Upper lobe of right lung (tissue), 1 donor: ENCODE measurements around the gene NCAPD3. TPM values are rescaled to one million over a fixed set of nuclear protein-coding genes. Genes with fewer than 3 reads are reported as not detected.
"Not testable (repeated sequence)": the region's sequence is repeated elsewhere in the genome, so short reads cannot be mapped to it uniquely, and the experiment has no call there.

Experiments
- ATAC-seq: fragments of 200-7000 bp; cut with Tn5 transposase; one replicate; pipeline ENCODE4 v1.9.1; 2020; ENCODE audit warnings: mild to moderate bottlenecking, moderate library complexity
- DNase-seq: peaks from one replicate; pipeline ENCODE4 v3.0.0-alpha.2; 2020
- H3K27ac ChIP-seq: fragments of 200-600 bp; one replicate; pipeline ENCODE4 v1.8.0; 2022
- H3K27me3 ChIP-seq: fragments of 200-600 bp; one replicate; pipeline ENCODE4 v1.8.0; 2022; ENCODE audit warnings: mild to moderate bottlenecking
- H3K36me3 ChIP-seq: fragments of 200-600 bp; one replicate; pipeline ENCODE4 v1.8.0; 2022
- H3K4me1 ChIP-seq: fragments of 200-600 bp; one replicate; pipeline ENCODE4 v1.8.0; 2022
- H3K4me3 ChIP-seq: fragments of 200-600 bp; one replicate; pipeline ENCODE4 v1.8.0; 2022; ENCODE audit warnings: mild to moderate bottlenecking
- H3K9me3 ChIP-seq: fragments of 200-600 bp; one replicate; pipeline ENCODE4 v1.8.0; 2022
- intact Hi-C: fragments of 100-400 bp; cut with DNase I; formaldehyde crosslinking; loops from one replicate; pipeline ENCODE4 v1.11.0; 2022
- total RNA-seq: library from RNA; stranded (reverse); fragmentation: NEBNext Ultra II Directional; extraction: Animal tissue kit (Norgen Biotek cat#: 25700); gene quantifications from one replicate; pipeline ENCODE4 v1.2.1, GENCODE V29; 2021
- TF ChIP-seq, protein P1 (sequence below): fragments of 200-600 bp; IDR thresholded peaks from one replicate; pipeline ENCODE4 v1.8.0; 2022; ENCODE audit warnings: antibody characterized with exemption
- donor health status: DM: no; HTN: yes; CAD: no; lungs with severe emphysema.

The NCAPD3 gene
- total RNA-seq, 1 donor from 2014 or later: 17.3 TPM

DNA sequence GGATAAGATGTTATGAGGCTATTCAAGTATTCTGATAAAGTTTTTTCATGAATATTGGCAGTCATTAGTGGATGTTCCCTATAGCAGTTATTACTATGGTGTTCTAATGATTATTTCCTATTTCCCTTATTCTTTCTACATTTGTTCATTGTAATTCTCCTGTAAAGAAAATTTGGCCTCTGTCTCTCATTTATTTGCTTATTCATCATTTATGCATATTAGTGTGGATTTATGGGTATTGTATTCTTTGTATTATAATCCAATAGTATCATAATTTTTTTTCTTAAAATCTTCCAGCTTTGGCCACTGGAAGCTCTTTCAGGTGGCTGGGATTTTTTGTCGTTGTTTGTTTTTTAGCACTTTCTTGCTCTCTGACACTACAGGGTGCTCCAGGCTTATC, 107.6 kb downstream of the NCAPD3 start:
- H3K4me3 ChIP-seq: no peak overlapping the region
- no peaks in the 10 kb centered on the region for H3K36me3 ChIP-seq
- peaks cover 8% of the 10 kb centered on the region for H3K4me1 ChIP-seq
- TF ChIP-seq, protein P1, sequence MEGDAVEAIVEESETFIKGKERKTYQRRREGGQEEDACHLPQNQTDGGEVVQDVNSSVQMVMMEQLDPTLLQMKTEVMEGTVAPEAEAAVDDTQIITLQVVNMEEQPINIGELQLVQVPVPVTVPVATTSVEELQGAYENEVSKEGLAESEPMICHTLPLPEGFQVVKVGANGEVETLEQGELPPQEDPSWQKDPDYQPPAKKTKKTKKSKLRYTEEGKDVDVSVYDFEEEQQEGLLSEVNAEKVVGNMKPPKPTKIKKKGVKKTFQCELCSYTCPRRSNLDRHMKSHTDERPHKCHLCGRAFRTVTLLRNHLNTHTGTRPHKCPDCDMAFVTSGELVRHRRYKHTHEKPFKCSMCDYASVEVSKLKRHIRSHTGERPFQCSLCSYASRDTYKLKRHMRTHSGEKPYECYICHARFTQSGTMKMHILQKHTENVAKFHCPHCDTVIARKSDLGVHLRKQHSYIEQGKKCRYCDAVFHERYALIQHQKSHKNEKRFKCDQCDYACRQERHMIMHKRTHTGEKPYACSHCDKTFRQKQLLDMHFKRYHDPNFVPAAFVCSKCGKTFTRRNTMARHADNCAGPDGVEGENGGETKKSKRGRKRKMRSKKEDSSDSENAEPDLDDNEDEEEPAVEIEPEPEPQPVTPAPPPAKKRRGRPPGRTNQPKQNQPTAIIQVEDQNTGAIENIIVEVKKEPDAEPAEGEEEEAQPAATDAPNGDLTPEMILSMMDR: no peak
- intact Hi-C loops: no loop called here
- no peaks in the 10 kb centered on the region for H3K9me3 ChIP-seq
- H3K27ac ChIP-seq: no peak overlapping the region
- ATAC-seq (no peak), DNase-seq (no peak)
- H3K27me3 ChIP-seq: peaks cover 3% of the 10 kb centered on the region

DNA sequence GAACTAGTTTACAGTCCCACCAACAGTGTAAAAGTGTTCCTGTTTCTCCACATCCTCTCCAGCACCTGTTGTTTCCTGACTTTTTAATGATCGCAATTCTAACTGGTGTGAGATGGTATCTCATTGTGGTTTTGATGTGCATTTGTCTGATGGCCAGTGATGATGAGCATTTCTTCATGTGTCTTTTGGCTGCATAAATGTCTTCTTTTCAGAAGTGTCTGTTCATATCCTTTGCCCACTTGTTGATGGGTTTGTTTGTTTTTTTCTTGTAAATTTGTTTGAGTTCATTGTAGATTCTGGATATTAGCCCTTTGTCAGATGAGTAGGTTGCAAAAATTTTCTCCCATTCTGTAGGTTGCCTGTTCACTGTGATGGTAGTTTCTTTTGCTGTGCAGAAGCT, 110.0 kb downstream of the NCAPD3 start:
- H3K4me3 ChIP-seq, H3K27me3 ChIP-seq, H3K36me3 ChIP-seq, H3K27ac ChIP-seq, H3K4me1 ChIP-seq, intact Hi-C loops, ATAC-seq, DNase-seq, H3K9me3 ChIP-seq: not testable (repeated sequence)

DNA sequence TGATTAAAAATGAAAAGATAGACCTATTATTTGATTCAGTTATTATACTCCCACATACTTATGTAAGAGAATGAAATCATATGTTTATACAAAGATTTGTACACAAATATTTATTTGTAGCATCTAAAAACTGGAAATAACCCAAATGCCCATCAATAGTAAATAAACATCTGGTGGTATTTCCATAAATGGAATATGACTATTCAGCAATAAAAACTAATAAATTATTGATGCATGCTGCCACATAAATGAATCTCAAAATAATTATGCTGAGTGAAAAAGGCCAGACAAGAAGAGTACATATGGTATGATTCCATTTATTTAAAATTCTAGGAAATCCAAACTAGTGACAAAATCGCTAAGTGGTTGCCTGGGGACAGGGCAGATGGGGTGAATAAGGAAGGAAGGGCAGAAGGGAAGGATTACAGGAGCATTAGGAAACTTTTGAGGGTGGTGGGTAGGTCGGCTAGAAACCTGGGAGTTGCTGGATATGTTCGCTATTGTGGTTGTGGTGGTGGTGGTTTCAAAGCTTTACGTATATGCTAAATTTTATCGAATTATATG, 113.4 kb downstream of the NCAPD3 start:
- ATAC-seq: no peak

More for the DNA sequence above, 113.4 kb downstream of the NCAPD3 start:
- no peak for DNase-seq
- H3K36me3 ChIP-seq: no peaks in the 10 kb centered on the region
- no peaks in the 10 kb centered on the region for H3K27me3 ChIP-seq
- peaks cover 14% of the 10 kb centered on the region for H3K9me3 ChIP-seq
- TF ChIP-seq, protein P1: no peak
- no peak overlapping the region for H3K4me3 ChIP-seq
- intact Hi-C loops: no loop called here
- H3K27ac ChIP-seq: no peak overlapping the region
- no peaks in the 10 kb centered on the region for H3K4me1 ChIP-seq

Other genes starting within 250 kb of the NCAPD3 start
- gene JAM3, start 154.9 kb downstream of the NCAPD3 start, total RNA-seq: 26.9 TPM
- 37.2 TPM for gene VPS26B, start 704 bp upstream of the NCAPD3 start, total RNA-seq
- 33.8 TPM for gene THYN1, start 29.4 kb upstream of the NCAPD3 start, total RNA-seq
- 44.8 TPM for gene ACAD8, start 29.6 kb upstream of the NCAPD3 start, total RNA-seq
- 0.43 TPM for gene GLB1L3, start 52.4 kb upstream of the NCAPD3 start, total RNA-seq
- gene GLB1L2, start 108.0 kb upstream of the NCAPD3 start, total RNA-seq: 4.9 TPM
- gene B3GAT1, start 188.3 kb upstream of the NCAPD3 start, total RNA-seq: 1.2 TPM